ENCODE data around the gene UGT1A4. TPM values are rescaled to one million over a fixed set of nuclear protein-coding genes. Genes with fewer than 3 reads are reported as not detected.

UGT1A4 gene
- polyA plus RNA-seq, 10 donors = not detected

GRCh38 chr2:233780771-233781170 lies 62.2 kb downstream of the UGT1A4 start:
- no peak for DNase-seq

GRCh38 chr2:233789554-233789953 lies 71.0 kb downstream of the UGT1A4 start:
- DNase-seq = no peak

GRCh38 chr2:233791151-233791882 lies 72.8 kb downstream of the UGT1A4 start:
- DNase-seq = no peak

- no peak for DNase-seq
These were observed 73.4 kb downstream of the UGT1A4 start for GRCh38 chr2:233791883-233792329.

GRCh38 chr2:233792720-233793119 lies 74.2 kb downstream of the UGT1A4 start:
- DNase-seq = no peak

- no peak for DNase-seq
These were observed 75.1 kb downstream of the UGT1A4 start for GRCh38 chr2:233793465-233794127.

- no peak for DNase-seq
These were observed 75.7 kb downstream of the UGT1A4 start for GRCh38 chr2:233794128-233794658.

GRCh38 chr2:233795735-233796171 lies 77.2 kb downstream of the UGT1A4 start:
- no peak for DNase-seq

- DNase-seq = no peak
These were observed 77.7 kb downstream of the UGT1A4 start for GRCh38 chr2:233796254-233796653.

- DNase-seq = no peak
These were observed 80.0 kb downstream of the UGT1A4 start for GRCh38 chr2:233798335-233799086.

- DNase-seq = no peak
These were observed 80.6 kb downstream of the UGT1A4 start for GRCh38 chr2:233799087-233799665.

GRCh38 chr2:233799716-233800115 lies 81.2 kb downstream of the UGT1A4 start:
- DNase-seq = no peak

GRCh38 chr2:233800208-233800607 lies 81.7 kb downstream of the UGT1A4 start:
- DNase-seq = no peak

- no peak for DNase-seq
These were observed 83.0 kb downstream of the UGT1A4 start for GRCh38 chr2:233801357-233802131.

- no peak for DNase-seq
These were observed 83.7 kb downstream of the UGT1A4 start for GRCh38 chr2:233802132-233802815.

- no peak for DNase-seq
These were observed 84.9 kb downstream of the UGT1A4 start for GRCh38 chr2:233803292-233803911.

- DNase-seq = no peak
These were observed 85.5 kb downstream of the UGT1A4 start for GRCh38 chr2:233803994-233804393.

GRCh38 chr2:233807215-233807865 lies 88.8 kb downstream of the UGT1A4 start:
- DNase-seq = no peak
